ENCODE data around the gene MAN2C1.

DNA sequence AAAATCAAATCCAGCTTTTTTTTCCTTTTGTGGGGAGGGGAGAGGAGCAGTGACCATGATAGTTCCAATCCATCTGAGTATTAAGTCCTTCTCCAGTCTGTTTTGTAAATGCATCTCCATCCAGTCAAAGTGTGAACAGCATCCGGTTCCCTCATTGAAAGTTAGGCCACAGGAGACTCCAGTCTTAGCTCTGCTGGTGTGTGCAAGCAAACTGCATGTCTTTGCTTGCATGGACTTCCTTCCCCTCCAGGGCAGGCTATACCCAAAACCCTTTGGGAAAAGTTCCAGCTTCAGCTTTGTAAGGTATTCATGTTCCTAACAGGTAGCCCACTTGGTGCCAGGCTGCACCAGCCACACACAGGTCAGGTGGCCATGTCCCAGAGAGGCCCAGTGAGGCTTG is 3.1 kb upstream of the MAN2C1 start:
- no peak for TF ChIP-seq NCOA4 (IDR thresholded peaks at IDR 0.05; ENCODE audit: partially characterized antibody)
- TF ChIP-seq CBX2 (IDR thresholded peaks at IDR 0.05; ENCODE audit: insufficient read depth, low read length, poor library complexity, severe bottlenecking), result no peak
- TF ChIP-seq, protein P1, sequence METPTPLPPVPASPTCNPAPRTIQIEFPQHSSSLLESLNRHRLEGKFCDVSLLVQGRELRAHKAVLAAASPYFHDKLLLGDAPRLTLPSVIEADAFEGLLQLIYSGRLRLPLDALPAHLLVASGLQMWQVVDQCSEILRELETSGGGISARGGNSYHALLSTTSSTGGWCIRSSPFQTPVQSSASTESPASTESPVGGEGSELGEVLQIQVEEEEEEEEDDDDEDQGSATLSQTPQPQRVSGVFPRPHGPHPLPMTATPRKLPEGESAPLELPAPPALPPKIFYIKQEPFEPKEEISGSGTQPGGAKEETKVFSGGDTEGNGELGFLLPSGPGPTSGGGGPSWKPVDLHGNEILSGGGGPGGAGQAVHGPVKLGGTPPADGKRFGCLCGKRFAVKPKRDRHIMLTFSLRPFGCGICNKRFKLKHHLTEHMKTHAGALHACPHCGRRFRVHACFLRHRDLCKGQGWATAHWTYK (CRISPR knock-in tag; IDR thresholded peaks at IDR 0.05), result no peak
- no peak for TF ChIP-seq TAF1 (IDR thresholded peaks at IDR 0.05; ENCODE audit: control insufficient read depth, extremely low read depth, insufficient read depth, low read length, severe bottlenecking)
- TF ChIP-seq, protein P2, sequence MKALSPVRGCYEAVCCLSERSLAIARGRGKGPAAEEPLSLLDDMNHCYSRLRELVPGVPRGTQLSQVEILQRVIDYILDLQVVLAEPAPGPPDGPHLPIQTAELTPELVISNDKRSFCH (CRISPR knock-in tag; IDR thresholded peaks at IDR 0.05), result no peak
- TF ChIP-seq, protein P2 (tag; IDR thresholded peaks at IDR 0.05), result no peak
- no peak for TF ChIP-seq IRF2 (CRISPR knock-in tag; IDR thresholded peaks at IDR 0.05)
- TF ChIP-seq CREM (IDR thresholded peaks at IDR 0.05; ENCODE audit: low read depth), result no peak
- no peak for TF ChIP-seq MYBL2 (IDR thresholded peaks at IDR 0.05; ENCODE audit: low read depth)
- no peak for TF ChIP-seq MYBL2 (CRISPR knock-in tag; IDR thresholded peaks at IDR 0.05; ENCODE audit: borderline replicate concordance)
- TF ChIP-seq, protein P3, sequence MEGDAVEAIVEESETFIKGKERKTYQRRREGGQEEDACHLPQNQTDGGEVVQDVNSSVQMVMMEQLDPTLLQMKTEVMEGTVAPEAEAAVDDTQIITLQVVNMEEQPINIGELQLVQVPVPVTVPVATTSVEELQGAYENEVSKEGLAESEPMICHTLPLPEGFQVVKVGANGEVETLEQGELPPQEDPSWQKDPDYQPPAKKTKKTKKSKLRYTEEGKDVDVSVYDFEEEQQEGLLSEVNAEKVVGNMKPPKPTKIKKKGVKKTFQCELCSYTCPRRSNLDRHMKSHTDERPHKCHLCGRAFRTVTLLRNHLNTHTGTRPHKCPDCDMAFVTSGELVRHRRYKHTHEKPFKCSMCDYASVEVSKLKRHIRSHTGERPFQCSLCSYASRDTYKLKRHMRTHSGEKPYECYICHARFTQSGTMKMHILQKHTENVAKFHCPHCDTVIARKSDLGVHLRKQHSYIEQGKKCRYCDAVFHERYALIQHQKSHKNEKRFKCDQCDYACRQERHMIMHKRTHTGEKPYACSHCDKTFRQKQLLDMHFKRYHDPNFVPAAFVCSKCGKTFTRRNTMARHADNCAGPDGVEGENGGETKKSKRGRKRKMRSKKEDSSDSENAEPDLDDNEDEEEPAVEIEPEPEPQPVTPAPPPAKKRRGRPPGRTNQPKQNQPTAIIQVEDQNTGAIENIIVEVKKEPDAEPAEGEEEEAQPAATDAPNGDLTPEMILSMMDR (IDR thresholded peaks at IDR 0.05 in 2 of 3, conservative IDR thresholded peaks at IDR 0.05 in 1 of 3; ENCODE audit: insufficient read depth in 2 of 3, low read depth in 1 of 3, low read length in 3 of 3), result no peak
- no peak for TF ChIP-seq POLR3A (IDR thresholded peaks at IDR 0.05; ENCODE audit: borderline replicate concordance, extremely low read depth, insufficient read depth, insufficient read length)
- TF ChIP-seq, protein P4, sequence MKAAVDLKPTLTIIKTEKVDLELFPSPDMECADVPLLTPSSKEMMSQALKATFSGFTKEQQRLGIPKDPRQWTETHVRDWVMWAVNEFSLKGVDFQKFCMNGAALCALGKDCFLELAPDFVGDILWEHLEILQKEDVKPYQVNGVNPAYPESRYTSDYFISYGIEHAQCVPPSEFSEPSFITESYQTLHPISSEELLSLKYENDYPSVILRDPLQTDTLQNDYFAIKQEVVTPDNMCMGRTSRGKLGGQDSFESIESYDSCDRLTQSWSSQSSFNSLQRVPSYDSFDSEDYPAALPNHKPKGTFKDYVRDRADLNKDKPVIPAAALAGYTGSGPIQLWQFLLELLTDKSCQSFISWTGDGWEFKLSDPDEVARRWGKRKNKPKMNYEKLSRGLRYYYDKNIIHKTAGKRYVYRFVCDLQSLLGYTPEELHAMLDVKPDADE (conservative IDR thresholded peaks at IDR 0.05; ENCODE audit: control insufficient read depth, low read depth, low read length), result no peak
- TF ChIP-seq, protein P5, sequence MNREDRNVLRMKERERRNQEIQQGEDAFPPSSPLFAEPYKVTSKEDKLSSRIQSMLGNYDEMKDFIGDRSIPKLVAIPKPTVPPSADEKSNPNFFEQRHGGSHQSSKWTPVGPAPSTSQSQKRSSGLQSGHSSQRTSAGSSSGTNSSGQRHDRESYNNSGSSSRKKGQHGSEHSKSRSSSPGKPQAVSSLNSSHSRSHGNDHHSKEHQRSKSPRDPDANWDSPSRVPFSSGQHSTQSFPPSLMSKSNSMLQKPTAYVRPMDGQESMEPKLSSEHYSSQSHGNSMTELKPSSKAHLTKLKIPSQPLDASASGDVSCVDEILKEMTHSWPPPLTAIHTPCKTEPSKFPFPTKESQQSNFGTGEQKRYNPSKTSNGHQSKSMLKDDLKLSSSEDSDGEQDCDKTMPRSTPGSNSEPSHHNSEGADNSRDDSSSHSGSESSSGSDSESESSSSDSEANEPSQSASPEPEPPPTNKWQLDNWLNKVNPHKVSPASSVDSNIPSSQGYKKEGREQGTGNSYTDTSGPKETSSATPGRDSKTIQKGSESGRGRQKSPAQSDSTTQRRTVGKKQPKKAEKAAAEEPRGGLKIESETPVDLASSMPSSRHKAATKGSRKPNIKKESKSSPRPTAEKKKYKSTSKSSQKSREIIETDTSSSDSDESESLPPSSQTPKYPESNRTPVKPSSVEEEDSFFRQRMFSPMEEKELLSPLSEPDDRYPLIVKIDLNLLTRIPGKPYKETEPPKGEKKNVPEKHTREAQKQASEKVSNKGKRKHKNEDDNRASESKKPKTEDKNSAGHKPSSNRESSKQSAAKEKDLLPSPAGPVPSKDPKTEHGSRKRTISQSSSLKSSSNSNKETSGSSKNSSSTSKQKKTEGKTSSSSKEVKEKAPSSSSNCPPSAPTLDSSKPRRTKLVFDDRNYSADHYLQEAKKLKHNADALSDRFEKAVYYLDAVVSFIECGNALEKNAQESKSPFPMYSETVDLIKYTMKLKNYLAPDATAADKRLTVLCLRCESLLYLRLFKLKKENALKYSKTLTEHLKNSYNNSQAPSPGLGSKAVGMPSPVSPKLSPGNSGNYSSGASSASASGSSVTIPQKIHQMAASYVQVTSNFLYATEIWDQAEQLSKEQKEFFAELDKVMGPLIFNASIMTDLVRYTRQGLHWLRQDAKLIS (CRISPR knock-in tag; IDR thresholded peaks at IDR 0.05), result no peak
